OCI-LY7 (cell line): ENCODE measurements around the gene RPS6KA5.

Experiments
- CTCF ChIP-seq: fragments of 200-600 bp; sonication (generic); conservative IDR thresholded peaks from 2 replicates; pipeline ENCODE4 v1.5.1; 2014; ENCODE audit warnings: mild to moderate bottlenecking, antibody characterized with exemption, low read length, moderate library complexity, mixed read lengths
- EZH2phosphoT487 ChIP-seq: fragments of 200-600 bp; sonication (generic); IDR thresholded peaks from 2 replicates; pipeline ENCODE4 v1.6.1; 2018; ENCODE audit warnings: low read depth, borderline replicate concordance, mild to moderate bottlenecking, mixed run types, antibody characterized with exemption, low read length, moderate library complexity, mixed read lengths

GRCh38 chr14:91027561-91027960 lies 32.9 kb downstream of the RPS6KA5 start:
- TF ChIP-seq EZH2phosphoT487 (no peak), CTCF (no peak)
